HEK293 (cell line): ENCODE data around the gene CDR2L.

ENCODE experiments used
- HOXA7 ChIP-seq: sonication (generic); formaldehyde crosslinking; IDR thresholded peaks from 2 replicates; pipeline ENCODE4 v1.8.1; 2022; ENCODE audit warnings: missing genetic modification reagents, borderline replicate concordance
- KLF7 ChIP-seq: fragments of 450-650 bp; formaldehyde crosslinking; IDR thresholded peaks from 2 replicates; pipeline ENCODE4 v1.5.1; 2016; ENCODE audit warnings: missing biosample characterization, missing genetic modification characterization, borderline replicate concordance
- KLF9 ChIP-seq: fragments of 450-650 bp; formaldehyde crosslinking; IDR thresholded peaks from 2 replicates; pipeline ENCODE4 v1.5.1; 2016; ENCODE audit warnings: missing biosample characterization, missing genetic modification characterization, low read depth
- MYNN ChIP-seq: fragments of 450-650 bp; formaldehyde crosslinking; IDR thresholded peaks from 2 replicates; pipeline ENCODE4 v1.5.1; 2016; ENCODE audit warnings: missing biosample characterization, missing genetic modification characterization, borderline replicate concordance
- SP2 ChIP-seq: fragments of 450-650 bp; formaldehyde crosslinking; IDR thresholded peaks from 2 replicates; pipeline ENCODE4 v1.5.1; 2016; ENCODE audit warnings: missing biosample characterization, missing genetic modification characterization
- TCF7L2 ChIP-seq: IDR thresholded peaks from 2 replicates; pipeline ENCODE4 v1.6.1; 2011; ENCODE audit warnings: low read depth, mild to moderate bottlenecking, inconsistent platforms, low read length, moderate library complexity, borderline replicate concordance
- YY1 ChIP-seq: fragments of 450-650 bp; formaldehyde crosslinking; IDR thresholded peaks from 2 replicates; pipeline ENCODE4 v1.5.1; 2018; ENCODE audit warnings: missing biosample characterization, missing genetic modification characterization
- ZBTB7A ChIP-seq: fragments of 450-650 bp; formaldehyde crosslinking; IDR thresholded peaks from 2 replicates; pipeline ENCODE4 v1.5.1; 2016; ENCODE audit warnings: low read depth, missing biosample characterization, missing genetic modification characterization
- ZNF112 ChIP-seq: fragments of 450-650 bp; formaldehyde crosslinking; IDR thresholded peaks from 2 replicates; pipeline ENCODE4 v1.5.0; 2017; ENCODE audit warnings: missing biosample characterization, missing genetic modification characterization
- ZNF133 ChIP-seq: fragments of 450-650 bp; formaldehyde crosslinking; IDR thresholded peaks from 2 replicates; pipeline ENCODE4 v1.5.1; 2016; ENCODE audit warnings: missing biosample characterization, missing genetic modification characterization
- ZNF138 ChIP-seq: fragments of 450-650 bp; formaldehyde crosslinking; IDR thresholded peaks from 2 replicates; pipeline ENCODE4 v1.5.1; 2016; ENCODE audit warnings: missing biosample characterization, missing genetic modification characterization, borderline replicate concordance
- ZNF146 ChIP-seq: fragments of 450-650 bp; formaldehyde crosslinking; IDR thresholded peaks from 2 replicates; pipeline ENCODE4 v1.5.1; 2016; ENCODE audit warnings: missing biosample characterization, missing genetic modification characterization
- ZNF174 ChIP-seq: fragments of 450-650 bp; formaldehyde crosslinking; IDR thresholded peaks from 2 replicates; pipeline ENCODE4 v1.5.0; 2017; ENCODE audit warnings: missing biosample characterization, mild to moderate bottlenecking, missing genetic modification characterization
- ZNF19 ChIP-seq: fragments of 450-650 bp; formaldehyde crosslinking; IDR thresholded peaks from 2 replicates; pipeline ENCODE4; 2016; ENCODE audit warnings: missing biosample characterization, missing genetic modification characterization, low read depth
- ZNF202 ChIP-seq: fragments of 450-650 bp; formaldehyde crosslinking; IDR thresholded peaks from 2 replicates; pipeline ENCODE4 v1.5.1; 2016; ENCODE audit warnings: missing biosample characterization, missing genetic modification characterization, borderline replicate concordance
- ZNF221 ChIP-seq: fragments of 450-650 bp; formaldehyde crosslinking; IDR thresholded peaks from 2 replicates; pipeline ENCODE4 v1.5.1; 2017; ENCODE audit warnings: missing biosample characterization, missing genetic modification characterization, borderline replicate concordance
- ZNF23 ChIP-seq: fragments of 450-650 bp; formaldehyde crosslinking; IDR thresholded peaks from 2 replicates; pipeline ENCODE4 v1.5.1; 2016; ENCODE audit warnings: missing biosample characterization, missing genetic modification characterization, borderline replicate concordance
- ZNF335 ChIP-seq: fragments of 450-650 bp; formaldehyde crosslinking; conservative IDR thresholded peaks from 2 replicates; pipeline ENCODE4 v1.5.1; 2016; ENCODE audit warnings: missing biosample characterization, missing genetic modification characterization
- ZNF341 ChIP-seq: fragments of 450-650 bp; formaldehyde crosslinking; IDR thresholded peaks from 2 replicates; pipeline ENCODE4; 2016; ENCODE audit warnings: low read depth, missing biosample characterization, missing genetic modification characterization
- ZNF366 ChIP-seq: fragments of 450-650 bp; formaldehyde crosslinking; conservative IDR thresholded peaks from 2 replicates; pipeline ENCODE4 v1.5.1; 2016; ENCODE audit warnings: missing biosample characterization, missing genetic modification characterization
- ZNF37A ChIP-seq: fragments of 450-650 bp; IDR thresholded peaks from 2 replicates; pipeline ENCODE4 v1.5.1; 2018; ENCODE audit warnings: missing biosample characterization, missing genetic modification characterization
- ZNF391 ChIP-seq: fragments of 450-650 bp; formaldehyde crosslinking; IDR thresholded peaks from 2 replicates; pipeline ENCODE4 v1.5.1; 2016; ENCODE audit warnings: low read depth, missing biosample characterization, missing genetic modification characterization, borderline replicate concordance
- ZNF404 ChIP-seq: fragments of 450-650 bp; formaldehyde crosslinking; IDR thresholded peaks from 2 replicates; pipeline ENCODE4 v1.5.1; 2017; ENCODE audit warnings: missing biosample characterization, missing genetic modification characterization
- ZNF501 ChIP-seq: fragments of 450-650 bp; formaldehyde crosslinking; IDR thresholded peaks from 2 replicates; pipeline ENCODE4 v1.5.1; 2016; ENCODE audit warnings: missing biosample characterization, missing genetic modification characterization
- ZNF561 ChIP-seq: fragments of 450-650 bp; IDR thresholded peaks from 2 replicates; pipeline ENCODE4 v1.5.1; 2018; ENCODE audit warnings: missing biosample characterization, missing genetic modification characterization, borderline replicate concordance
- ZNF571 ChIP-seq: fragments of 450-650 bp; formaldehyde crosslinking; IDR thresholded peaks from 2 replicates; pipeline ENCODE4 v1.5.0; 2017; ENCODE audit warnings: missing biosample characterization, missing genetic modification characterization
- ZNF747 ChIP-seq: fragments of 450-650 bp; formaldehyde crosslinking; IDR thresholded peaks from 2 replicates; pipeline ENCODE4 v1.5.1; 2016; ENCODE audit warnings: missing biosample characterization, missing genetic modification characterization
- ZNF768 ChIP-seq: fragments of 450-650 bp; formaldehyde crosslinking; IDR thresholded peaks from 2 replicates; pipeline ENCODE4 v1.5.1; 2018; ENCODE audit warnings: missing biosample characterization, mild to moderate bottlenecking, missing genetic modification characterization
- TF ChIP-seq, protein P1 (sequence below): sonication (generic); formaldehyde crosslinking; IDR thresholded peaks from 2 replicates; pipeline ENCODE4 v1.8.1; 2022; ENCODE audit warnings: mild to moderate bottlenecking, moderate library complexity, missing genetic modification reagents
- TF ChIP-seq, protein P2 (sequence below): fragments of 450-650 bp; formaldehyde crosslinking; IDR thresholded peaks from 2 replicates; pipeline ENCODE4 v1.5.1; 2017; ENCODE audit warnings: missing biosample characterization, missing genetic modification characterization
- TF ChIP-seq, protein P3 (sequence below): fragments of 450-650 bp; formaldehyde crosslinking; IDR thresholded peaks from 2 replicates; pipeline ENCODE4 v1.5.1; 2016; ENCODE audit warnings: missing biosample characterization, missing genetic modification characterization
- TF ChIP-seq, protein P4 (sequence below): fragments of 450-650 bp; formaldehyde crosslinking; IDR thresholded peaks from 2 replicates; pipeline ENCODE4 v1.5.1; 2016; ENCODE audit warnings: missing biosample characterization, missing genetic modification characterization

CDR2L gene

DNA sequence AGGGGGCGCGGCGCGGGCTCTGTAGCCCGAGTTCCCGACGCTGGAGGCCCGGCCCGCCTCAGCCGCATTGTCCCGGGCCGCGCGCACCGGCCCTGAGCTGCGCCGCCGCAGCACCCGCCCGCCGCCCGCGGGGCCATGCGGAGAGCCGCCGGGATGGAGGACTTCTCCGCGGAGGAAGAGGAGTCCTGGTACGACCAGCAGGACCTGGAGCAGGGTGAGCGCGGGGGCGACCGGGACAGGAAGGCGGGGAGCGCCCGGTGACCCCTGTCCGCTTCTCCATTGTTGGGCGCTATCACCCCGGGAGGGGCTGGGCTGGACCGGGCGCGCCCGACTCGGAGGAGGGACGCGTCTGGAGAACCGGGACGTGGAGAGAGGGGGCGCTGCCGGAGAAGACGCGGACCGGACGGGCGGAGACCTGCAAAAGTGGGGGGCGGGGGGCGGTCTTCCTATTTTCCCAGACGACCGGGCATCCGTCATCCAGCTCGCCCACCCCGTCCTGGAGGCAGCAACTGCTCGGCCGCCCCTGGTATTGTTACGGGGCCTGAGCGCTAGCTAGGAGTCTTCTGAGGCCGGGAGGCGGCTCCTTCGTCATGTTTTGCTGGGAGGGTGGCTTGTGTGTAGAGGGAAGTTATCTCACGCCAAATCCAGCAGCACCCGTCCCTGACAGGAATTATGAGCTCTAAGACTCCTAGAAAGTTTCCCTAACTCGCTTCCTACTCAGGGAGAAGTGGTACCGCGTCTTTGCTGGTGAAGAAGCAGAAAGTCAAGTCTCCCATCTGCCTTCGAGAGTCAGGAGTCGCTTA lies 678 bp downstream of the CDR2L start (continued):
- TF ChIP-seq, protein P1, sequence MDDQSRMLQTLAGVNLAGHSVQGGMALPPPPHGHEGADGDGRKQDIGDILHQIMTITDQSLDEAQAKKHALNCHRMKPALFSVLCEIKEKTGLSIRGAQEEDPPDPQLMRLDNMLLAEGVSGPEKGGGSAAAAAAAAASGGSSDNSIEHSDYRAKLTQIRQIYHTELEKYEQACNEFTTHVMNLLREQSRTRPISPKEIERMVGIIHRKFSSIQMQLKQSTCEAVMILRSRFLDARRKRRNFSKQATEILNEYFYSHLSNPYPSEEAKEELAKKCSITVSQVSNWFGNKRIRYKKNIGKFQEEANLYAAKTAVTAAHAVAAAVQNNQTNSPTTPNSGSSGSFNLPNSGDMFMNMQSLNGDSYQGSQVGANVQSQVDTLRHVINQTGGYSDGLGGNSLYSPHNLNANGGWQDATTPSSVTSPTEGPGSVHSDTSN (CRISPR knock-in tag), result peak; percentile 31; the same call in 1 of the 2 replicates
- TF ChIP-seq ZNF768, result no peak
- peak; percentile 52; the same call in 1 of the 2 replicates for TF ChIP-seq ZNF501
- TF ChIP-seq ZNF202, result no peak
- peak; percentile 64 for TF ChIP-seq KLF9 (tag by site-specific recombination)
- no peak for TF ChIP-seq ZNF221
- TF ChIP-seq, protein P2, sequence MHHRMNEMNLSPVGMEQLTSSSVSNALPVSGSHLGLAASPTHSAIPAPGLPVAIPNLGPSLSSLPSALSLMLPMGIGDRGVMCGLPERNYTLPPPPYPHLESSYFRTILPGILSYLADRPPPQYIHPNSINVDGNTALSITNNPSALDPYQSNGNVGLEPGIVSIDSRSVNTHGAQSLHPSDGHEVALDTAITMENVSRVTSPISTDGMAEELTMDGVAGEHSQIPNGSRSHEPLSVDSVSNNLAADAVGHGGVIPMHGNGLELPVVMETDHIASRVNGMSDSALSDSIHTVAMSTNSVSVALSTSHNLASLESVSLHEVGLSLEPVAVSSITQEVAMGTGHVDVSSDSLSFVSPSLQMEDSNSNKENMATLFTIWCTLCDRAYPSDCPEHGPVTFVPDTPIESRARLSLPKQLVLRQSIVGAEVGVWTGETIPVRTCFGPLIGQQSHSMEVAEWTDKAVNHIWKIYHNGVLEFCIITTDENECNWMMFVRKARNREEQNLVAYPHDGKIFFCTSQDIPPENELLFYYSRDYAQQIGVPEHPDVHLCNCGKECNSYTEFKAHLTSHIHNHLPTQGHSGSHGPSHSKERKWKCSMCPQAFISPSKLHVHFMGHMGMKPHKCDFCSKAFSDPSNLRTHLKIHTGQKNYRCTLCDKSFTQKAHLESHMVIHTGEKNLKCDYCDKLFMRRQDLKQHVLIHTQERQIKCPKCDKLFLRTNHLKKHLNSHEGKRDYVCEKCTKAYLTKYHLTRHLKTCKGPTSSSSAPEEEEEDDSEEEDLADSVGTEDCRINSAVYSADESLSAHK (tag by site-specific recombination), result no peak
- TF ChIP-seq ZNF366 (tag by site-specific recombination), result no peak
- TF ChIP-seq, protein P3, sequence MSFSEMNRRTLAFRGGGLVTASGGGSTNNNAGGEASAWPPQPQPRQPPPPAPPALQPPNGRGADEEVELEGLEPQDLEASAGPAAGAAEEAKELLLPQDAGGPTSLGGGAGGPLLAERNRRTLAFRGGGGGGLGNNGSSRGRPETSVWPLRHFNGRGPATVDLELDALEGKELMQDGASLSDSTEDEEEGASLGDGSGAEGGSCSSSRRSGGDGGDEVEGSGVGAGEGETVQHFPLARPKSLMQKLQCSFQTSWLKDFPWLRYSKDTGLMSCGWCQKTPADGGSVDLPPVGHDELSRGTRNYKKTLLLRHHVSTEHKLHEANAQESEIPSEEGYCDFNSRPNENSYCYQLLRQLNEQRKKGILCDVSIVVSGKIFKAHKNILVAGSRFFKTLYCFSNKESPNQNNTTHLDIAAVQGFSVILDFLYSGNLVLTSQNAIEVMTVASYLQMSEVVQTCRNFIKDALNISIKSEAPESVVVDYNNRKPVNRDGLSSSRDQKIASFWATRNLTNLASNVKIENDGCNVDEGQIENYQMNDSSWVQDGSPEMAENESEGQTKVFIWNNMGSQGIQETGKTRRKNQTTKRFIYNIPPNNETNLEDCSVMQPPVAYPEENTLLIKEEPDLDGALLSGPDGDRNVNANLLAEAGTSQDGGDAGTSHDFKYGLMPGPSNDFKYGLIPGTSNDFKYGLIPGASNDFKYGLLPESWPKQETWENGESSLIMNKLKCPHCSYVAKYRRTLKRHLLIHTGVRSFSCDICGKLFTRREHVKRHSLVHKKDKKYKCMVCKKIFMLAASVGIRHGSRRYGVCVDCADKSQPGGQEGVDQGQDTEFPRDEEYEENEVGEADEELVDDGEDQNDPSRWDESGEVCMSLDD (tag by site-specific recombination), result peak; percentile 87
- TF ChIP-seq ZNF23 (tag by site-specific recombination), result no peak
- TF ChIP-seq, protein P4, sequence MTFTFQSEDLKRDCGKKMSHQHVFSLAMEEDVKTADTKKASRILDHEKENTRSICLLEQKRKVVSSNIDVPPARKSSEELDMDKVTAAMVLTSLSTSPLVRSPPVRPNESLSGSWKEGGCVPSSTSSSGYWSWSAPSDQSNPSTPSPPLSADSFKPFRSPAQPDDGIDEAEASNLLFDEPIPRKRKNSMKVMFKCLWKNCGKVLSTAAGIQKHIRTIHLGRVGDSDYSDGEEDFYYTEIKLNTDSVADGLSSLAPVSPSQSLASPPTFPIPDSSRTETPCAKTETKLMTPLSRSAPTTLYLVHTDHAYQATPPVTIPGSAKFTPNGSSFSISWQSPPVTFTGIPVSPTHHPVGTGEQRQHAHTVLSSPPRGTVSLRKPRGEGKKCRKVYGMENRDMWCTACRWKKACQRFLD (tag by site-specific recombination), result no peak
- no peak for TF ChIP-seq YY1 (tag by site-specific recombination)
- TF ChIP-seq KLF7 (tag by site-specific recombination), result no peak
- no peak for TF ChIP-seq ZNF146 (tag by site-specific recombination)
- no peak for TF ChIP-seq ZNF19 (tag by site-specific recombination)
- TF ChIP-seq ZNF133 (tag by site-specific recombination), result no peak
- TF ChIP-seq ZNF571, result no peak
- TF ChIP-seq ZNF37A, result no peak
- TF ChIP-seq TCF7L2, result no peak
- TF ChIP-seq ZBTB7A (tag by site-specific recombination), result peak; percentile 77; the same call in 1 of the 2 replicates
- 0 out of 2 replicates have a peak, but pooled peaks have one; percentile 13 for TF ChIP-seq ZNF561
- peak; percentile 91 for TF ChIP-seq SP2 (tag by site-specific recombination)
- no peak for TF ChIP-seq MYNN (tag by site-specific recombination)
- no peak for TF ChIP-seq ZNF112
- TF ChIP-seq ZNF391 (tag by site-specific recombination), result peak; percentile 27; the same call in 1 of the 2 replicates
- peak; percentile 91 for TF ChIP-seq ZNF335 (tag by site-specific recombination)
- TF ChIP-seq ZNF138, result no peak
- no peak for TF ChIP-seq ZNF404 (tag by site-specific recombination)
- TF ChIP-seq ZNF174, result no peak
- peak; percentile 62 for TF ChIP-seq ZNF341 (tag by site-specific recombination)
- no peak for TF ChIP-seq ZNF747 (tag by site-specific recombination)
- no peak for TF ChIP-seq HOXA7 (CRISPR knock-in tag)
